ENCODE data around the gene UGGT1.
"Not testable (repeated sequence)": the region's sequence is repeated elsewhere in the genome, so short reads cannot be mapped to it uniquely, and the experiment has no call there.

UGGT1 gene

DNA sequence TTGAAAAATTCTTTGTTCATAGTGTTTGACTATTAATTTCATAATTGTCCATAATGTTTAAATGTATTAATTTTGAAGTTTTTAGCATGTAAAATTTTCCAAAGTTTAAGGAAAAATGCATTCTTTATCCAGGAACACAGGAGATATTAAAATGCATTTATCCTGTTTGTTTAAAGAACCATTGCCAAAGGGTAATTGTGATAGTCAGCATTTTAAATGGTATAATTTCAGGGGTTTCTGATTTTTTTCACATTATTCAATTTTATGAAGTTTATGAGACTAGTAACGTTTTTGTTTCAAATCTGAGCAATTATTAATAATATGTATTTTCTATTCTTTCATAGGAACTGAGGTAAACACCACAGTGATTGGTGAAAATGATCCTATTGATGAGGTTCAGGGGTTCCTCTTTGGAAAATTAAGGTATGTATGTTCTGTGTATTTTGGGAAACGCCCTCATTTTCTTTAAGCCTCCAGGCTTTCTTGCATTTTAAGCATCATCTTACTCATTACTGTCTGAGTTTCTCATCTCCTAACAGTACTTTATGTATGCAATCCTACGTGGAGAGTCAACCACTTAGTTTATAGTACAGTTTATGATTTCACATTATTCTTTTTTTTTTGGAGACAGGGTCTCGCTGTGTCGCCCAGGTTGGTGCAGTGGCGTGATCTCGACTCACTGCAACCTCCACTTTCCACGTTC is 25.1 kb downstream of the UGGT1 start:
- DNase-seq (ENCODE audit: low spot score): no peak

DNA sequence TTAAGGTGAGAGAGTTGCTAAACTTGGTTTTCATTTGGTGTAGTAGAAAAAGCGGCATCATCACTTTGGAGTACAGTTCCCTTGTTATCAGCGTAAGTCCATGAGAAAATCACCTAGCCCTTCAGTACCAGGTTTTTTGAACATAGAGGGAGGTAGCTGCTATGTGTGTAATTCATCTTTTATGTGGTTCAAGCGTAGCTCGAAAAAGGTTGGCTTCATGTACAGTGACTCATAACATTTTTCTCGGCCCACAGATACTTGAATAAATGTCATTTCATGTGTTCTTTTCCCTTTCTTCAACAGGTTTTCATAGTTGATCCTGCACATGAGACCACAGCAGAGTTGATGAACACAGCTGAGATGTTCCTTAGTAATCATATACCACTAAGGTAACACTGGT is 43.6 kb downstream of the UGGT1 start:
- no peak for DNase-seq (ENCODE audit: low spot score)

DNA sequence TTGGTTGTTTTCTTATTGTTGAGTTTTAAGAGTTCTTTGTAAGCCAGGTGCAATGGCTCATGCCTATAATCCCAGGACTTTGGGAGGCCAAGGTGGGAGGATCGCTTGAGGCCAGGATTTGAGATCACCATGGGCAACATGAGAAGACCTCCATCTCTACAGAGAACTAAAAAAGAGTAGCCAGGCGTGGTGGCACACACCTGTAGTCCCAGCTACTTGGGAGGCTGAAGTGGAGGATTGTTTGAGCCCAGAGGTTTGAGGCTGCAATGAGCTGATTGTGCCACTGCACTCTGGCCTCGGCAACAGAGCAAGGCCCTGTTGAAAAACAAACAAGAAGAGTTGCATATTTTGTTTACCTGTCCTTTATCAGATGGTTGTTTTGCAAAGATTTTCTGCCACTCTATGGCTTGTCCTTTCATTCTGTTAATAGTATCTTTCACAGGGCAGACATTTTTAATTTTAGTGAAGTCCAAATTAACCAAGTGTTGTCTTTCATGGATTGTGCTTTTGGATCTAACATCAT is 46.2 kb downstream of the UGGT1 start:
- no peak for DNase-seq (ENCODE audit: low spot score)

DNA sequence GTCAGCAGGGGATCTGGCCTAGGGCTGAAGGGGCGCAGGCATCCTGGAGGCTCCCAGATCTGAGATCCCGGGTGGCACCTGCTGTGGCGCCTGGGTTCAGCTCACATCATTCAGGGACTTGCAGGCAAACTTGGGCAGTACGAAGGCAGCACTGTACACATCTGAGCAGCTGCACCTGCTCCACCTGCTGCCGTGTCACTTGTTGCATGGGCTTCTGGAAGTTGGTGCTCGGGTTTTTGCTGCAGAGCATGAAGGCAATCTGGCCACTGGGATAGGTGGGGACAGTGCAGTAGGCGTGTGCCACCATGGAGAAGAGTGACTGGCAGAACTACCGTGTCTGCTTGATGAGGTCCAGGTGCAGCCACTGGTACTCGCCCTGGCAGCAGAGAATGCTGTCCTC is 48.6 kb downstream of the UGGT1 start:
- no peak for DNase-seq (ENCODE audit: low spot score)

DNA sequence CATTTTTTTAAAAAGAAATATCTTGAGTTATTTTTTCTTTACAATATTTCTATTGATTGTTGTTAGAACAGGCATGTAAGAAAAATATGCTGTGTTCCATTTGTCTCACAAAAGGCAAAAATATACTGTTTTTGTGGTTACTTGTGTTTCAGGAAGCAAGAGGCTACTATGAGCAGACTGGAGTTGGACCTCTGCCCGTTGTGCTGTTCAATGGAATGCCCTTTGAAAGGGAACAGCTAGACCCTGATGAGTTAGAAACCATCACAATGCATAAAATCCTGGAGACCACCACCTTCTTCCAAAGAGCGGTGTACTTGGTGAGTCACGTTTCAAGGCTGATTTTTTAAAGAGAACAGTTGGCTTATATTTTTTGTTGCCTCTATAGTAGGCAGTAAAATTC is 54.7 kb downstream of the UGGT1 start:
- DNase-seq (ENCODE audit: low spot score): no peak

DNA sequence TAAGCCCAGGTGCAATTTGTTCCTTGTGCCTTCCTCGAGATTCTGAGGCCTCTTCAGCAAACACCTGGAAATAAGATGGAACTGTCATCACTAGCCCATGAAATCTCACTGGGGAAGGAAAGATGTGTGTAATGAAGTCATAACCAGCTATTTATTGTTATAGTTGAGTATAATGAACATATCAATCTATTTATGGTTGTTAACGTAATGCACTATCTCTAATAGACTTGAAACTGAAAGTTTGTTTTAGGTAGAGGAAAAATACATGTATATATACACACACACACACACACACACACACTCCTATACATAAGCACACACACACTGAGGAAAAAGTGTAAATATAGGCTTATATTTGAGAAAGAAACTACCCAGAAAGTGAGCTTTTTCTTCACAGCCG is 62.8 kb downstream of the UGGT1 start:
- no peak for DNase-seq (ENCODE audit: low spot score)

DNA sequence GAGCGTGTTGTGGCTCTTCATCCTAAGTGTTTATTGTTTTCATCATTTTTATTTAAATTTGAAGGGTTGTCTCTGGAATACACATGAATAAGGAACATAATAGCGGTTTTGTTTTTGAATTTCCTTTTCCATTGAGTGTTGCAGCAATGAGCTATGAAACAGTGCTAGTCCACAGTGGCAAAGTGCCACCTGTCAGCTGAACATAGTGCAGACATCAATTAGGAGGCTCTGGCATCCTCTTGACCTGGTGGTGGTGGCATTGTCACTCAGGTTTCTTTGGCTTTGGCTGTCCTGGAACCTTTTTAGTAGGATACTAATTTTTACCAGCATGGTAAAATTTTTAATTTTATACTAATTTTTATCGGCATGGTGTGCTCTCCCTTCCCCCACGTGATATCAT is 63.2 kb downstream of the UGGT1 start:
- no peak for DNase-seq (ENCODE audit: low spot score)

DNA sequence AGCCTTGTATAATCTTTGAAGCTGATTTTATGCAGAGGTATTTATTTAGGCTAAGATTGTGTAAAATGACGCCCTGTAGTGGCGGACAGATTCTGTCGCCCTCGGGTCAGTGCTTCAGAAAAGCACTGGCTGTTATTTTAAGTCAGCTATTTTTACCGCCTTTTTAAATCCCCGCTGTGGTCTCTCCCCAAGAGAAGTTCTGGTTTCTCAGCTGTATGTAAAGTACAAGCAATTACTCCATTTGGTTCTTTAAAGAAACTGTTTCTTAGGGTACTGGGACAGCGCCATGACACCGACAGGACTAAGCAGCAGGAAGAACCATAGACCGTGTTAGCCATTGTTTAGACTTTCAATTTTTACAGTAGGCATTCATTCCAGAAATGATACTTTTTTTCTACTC is 65.0 kb downstream of the UGGT1 start:
- no peak for DNase-seq (ENCODE audit: low spot score)

DNA sequence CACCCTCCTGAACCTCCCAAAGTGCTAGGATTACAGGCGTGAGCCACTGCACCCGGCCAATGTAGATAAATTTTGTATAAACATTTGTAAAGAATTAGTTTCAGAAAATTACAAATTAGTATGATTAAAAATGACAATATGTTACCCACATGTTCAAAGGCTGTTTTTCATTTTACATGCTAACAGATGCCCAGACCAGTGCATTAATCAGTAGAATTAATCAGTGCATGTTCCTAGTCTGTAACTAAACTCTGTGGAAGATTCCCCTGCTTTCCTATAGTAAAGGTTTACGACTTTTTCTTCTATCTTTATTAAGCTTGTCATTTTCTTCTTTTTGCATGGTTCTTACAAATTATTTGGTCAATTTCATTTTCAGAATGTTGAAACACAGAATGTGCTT is 65.8 kb downstream of the UGGT1 start:
- DNase-seq (ENCODE audit: low spot score): no peak

DNA sequence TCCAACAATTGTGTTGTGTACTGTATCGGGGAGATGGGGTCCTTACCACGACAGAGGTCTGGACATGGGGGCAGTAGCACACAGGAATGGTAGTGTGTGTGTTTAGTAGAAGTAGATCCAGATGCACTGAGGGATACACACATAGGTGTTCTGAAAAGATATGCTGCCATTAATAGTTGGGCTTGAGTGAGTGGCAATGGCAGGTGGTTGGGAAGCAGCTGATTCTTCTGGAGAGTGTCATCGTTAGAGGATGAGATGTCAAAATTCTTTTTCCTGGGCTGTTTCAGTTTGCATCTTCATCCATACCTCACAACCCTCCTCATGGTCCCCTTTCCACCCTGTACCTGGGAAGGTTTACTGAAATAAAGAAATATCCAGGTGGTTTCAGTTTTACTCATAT is 66.6 kb downstream of the UGGT1 start:
- DNase-seq (ENCODE audit: low spot score): no peak

DNA sequence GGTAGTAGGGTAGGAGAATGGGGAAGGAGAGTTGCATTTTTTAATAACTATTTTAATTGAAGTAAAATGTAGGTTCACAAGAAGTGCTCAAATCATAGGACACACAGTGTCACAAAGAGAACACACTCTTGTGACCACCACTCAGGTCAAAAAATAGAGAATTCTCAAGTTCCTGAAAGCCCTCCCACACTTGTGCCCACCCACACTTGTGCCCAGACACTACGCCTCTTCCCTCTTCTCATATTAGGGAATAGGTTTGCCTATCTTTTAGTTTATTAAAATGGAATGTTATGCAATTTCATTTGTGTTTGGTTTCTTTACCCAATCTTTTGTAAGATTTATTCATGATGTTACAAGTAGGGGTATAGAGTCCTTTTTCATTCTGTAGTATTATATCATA is 67.2 kb downstream of the UGGT1 start:
- no peak for DNase-seq (ENCODE audit: low spot score)

DNA sequence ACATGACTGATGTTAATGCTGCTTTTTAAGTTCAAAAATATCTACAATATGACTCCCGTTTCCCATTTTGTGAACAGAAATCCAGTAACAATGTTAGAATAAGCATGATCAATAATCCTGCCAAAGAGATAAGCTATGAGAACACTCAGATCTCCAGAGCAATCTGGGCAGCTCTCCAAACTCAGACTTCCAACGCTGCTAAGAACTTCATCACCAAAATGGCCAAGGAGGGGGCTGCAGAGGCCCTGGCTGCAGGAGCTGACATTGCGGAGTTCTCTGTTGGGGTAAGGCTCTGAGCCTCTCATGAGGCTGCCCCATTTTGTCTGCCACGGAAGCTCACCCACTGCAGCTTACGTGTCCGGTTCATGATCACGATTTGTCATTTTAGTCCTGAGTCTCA is 68.4 kb downstream of the UGGT1 start:
- DNase-seq (ENCODE audit: low spot score): no peak

DNA sequence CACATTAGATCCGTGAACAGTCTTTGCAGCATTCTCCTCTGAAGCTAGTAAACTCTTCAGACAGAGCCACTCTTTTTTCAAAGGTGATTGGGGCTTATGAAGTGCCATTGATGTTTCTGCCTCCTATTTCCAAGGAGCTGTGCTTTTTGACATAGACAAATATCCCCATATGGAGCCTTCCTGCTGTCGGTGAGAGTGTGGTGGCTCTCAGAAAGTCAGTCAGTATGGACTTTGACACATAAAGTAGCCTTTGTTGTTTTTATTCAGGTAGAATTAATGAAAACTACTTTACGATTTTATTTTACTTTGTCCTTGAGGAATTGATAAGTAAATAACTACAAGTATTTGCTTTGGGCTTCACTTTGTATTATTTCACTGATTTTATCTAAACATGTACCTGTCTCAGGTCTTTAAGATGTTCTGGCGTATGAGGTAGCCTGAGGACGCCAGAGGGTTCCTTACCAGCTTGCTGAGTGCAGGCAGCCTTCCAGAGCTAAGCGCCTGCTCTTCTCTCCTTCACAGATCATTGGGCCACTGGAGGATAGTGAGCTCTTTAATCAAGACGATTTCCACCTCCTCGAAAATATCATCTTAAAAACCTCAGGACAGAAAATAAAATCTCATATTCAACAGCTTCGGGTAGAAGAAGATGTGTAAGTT is 69.7 kb downstream of the UGGT1 start:
- no peak for DNase-seq (ENCODE audit: low spot score)

DNA sequence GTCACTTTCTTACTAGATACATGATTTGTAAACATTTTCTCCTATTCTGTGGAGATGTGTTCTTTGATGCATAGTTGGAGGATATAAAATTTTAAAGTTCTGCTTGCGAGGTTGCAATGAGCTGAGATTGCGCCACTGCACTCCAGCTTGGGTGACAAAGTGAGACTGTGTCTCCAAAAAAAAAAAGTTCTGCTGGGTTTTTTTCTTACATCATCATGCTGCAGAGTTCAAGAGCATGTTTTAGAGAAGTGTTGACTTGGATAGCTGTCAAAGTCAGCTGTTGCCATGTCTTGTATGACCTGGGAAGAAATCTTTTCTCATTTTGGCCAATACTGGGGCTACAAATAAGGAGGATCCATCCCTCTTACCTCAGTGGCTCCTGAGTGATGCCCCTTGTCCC is 71.3 kb downstream of the UGGT1 start:
- no peak for DNase-seq (ENCODE audit: low spot score)

DNA sequence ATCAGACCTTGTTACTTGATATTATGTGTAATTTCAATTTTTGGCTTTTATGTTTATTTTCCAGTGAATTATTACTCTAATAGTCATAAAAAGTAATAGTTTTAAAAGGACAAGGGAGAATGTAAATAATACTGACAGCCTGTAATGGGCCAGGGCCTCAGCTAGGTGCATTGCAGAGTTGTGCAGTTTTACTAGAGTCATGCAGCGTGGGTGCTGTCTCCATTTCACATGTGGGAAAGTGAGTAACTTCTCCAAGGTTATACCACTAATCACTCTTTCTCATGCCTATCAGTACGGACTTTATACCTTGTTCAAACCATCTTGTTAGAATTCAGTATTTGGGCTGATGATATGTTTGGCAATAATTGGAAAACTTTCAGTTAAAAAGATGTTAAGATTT is 73.3 kb downstream of the UGGT1 start:
- DNase-seq (ENCODE audit: low spot score): no peak

DNA sequence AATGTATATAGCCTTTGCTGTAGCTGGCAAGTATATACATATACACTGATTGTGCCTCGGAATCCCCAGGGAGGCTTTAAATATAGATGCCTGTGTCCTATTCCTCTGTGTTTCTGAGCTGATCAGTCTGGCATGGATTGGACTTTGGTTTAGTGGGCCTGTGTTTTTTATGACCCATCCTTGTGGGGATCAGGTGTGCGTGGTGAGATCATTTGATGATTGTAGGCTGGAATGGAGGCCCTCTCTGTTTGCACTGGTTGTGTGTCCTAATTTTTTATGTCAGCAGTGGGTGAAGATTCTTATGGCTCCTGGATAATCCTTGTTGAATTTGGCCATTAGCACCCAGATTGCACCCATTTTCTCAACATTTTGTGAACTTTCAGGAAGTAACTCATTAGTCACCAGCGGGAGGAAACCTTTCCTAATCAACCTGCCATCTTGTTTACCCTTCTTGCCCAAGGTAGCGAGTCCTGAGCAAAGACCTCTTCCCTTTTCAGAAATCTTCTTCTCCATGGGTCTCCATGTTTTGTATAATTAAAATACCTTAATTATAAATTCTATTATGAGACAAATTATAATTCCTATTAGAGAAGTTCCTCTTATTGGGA is 75.8 kb downstream of the UGGT1 start:
- DNase-seq (ENCODE audit: low spot score): no peak

DNA sequence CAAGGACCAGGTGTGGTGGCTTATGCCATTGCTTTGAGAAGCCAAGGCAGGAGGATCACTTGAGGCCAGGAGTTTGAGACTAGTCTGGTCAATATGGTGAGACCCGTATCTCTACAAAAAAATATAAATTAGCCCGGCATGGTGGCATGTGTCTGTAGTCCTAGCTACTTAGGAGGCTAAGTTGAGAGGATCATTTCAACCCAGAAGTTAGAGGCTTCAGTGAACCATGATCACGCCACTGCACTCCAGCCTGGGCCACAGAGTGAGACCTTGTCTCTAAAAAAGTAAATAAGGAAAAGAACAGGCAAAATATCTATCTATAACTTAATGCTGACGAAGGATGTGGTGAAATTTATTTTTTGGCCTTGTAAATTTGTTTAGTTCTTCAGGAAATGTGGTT is 78.1 kb downstream of the UGGT1 start:
- no peak for DNase-seq (ENCODE audit: low spot score)

DNA sequence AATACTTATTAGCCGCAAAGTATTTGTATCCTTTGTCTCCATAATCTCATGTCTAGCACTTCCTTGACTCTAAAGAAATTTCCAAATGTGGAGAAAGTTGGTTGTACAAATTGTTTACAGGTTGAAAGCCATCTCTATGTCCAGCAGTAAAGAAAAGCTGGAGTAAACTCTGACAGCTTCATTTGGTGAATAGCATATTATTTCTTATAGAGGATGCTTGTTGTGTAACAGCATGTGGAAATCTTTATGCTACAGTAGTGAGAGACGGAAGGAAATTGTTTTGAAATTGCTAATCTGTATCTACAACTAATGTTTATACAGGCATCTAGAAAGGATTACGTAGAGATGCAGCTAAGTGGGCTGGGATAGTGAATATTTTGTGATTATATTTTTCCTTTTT is 78.5 kb downstream of the UGGT1 start:
- DNase-seq (ENCODE audit: low spot score): peak; percentile 24

DNA sequence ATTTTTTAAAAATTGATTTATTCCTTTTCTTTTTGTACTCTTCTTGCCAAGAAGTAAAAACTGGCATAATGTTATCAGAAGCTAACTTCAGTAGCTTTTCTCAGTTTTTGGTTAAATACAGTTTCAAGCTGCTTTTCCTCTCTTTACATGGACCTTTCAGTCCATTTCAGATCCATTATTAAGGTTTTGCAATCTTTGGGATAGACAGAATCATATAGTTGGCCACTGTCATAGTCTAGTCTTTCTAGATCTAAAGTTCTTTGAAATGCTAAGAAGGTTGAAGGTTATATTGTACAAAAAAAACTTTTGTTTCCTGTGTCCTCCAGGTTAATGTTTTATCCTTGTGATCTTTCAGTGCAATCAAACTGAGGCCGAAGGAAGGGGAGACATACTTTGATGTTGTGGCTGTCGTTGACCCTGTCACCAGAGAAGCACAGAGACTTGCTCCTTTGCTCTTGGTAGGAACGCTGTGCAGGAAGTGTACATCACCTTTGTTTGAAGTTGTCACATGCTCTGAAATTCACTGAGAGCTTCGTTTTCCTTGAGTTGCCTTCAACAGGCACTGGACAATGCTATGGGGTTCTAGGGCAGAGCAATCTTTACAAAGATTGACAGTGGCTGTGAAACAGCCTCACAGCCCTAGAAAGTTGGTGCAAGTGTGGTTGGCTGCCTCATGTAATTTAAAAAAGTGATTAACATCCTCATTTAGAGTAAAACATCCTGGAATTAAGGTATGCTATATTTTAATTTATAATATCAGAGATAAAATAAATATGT is 79.1 kb downstream of the UGGT1 start:
- no peak for DNase-seq (ENCODE audit: low spot score)

DNA sequence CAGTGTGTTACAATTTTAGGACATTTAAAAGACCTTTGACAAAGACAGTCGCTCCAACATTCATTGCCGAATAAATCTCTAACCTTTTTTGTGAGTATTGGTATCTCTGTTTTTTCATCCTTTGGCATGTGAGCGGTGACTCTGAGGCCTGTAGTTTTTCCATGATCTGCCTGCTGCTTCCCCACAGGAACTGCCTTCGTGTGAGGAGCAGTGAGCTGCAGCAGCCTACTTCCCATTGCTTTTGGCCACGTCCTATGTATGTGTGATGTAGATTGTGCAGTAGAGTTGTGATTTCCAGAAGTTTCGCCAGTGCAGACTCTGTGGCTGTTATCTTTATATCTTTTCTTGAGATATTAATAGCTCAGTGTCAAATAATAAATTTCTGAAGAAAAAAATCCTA is 79.8 kb downstream of the UGGT1 start:
- no peak for DNase-seq (ENCODE audit: low spot score)

DNA sequence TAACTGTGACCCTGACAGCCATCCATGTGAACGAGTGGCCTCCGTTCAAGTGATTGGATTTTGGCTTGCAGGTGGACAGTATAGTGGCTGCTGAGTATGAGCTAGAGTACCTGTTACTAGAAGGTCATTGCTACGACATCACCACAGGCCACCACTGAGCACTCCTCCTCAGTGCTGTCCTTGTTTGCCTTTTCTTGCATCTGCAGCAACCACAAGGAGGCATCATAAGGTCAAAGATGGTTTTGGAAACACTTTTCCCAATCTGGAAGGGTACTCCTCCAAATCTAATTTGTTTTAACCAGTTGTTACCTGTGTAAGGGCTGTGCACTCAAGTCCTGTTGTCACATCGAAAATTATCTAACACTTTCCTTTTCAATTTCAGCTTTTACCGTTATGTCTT is 81.2 kb downstream of the UGGT1 start:
- DNase-seq (ENCODE audit: low spot score): no peak

DNA sequence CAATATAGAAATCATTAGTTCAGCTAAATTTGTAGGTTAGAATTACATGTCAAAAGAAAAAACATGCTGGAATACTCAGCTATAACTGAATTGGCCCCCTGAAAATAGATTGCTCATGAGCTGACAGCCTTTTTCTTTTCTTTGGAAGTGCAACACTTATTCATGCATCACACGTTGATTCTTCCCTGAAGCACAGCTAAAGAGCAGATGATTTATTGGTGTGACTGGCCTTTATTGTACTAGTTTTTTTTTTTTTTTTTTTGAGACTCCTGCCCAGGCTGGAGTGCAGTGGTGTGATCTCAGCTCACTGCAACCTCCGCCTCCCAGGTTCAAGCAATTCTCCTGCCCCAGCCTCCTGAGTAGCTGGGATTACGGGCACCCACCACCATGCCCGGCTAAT is 83.1 kb downstream of the UGGT1 start:
- DNase-seq (ENCODE audit: low spot score): not testable (repeated sequence)

DNA sequence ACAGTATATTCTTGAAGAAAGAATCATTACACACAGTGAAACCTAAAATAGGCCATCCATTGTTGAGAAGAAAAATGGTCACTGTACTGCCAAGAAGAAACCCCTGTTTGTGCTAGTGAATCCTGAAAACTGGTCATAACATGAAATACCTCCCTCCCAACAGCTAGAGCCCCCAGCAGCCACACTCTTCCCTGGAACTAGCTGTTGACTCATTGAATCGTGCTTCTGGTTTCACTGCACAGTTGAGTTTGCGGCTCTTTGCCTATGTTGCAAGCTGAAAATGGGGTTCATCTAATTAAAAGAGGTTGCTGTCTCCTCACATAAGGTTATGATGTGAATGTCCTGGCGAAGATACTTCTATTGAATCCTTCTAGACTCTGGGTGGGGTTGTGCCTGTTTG is 86.3 kb downstream of the UGGT1 start:
- no peak for DNase-seq (ENCODE audit: low spot score)

Data from kidney capillary endothelial cell (primary cell).